DOHH2 (cell line): ENCODE data around the gene FAM78A.

ENCODE experiments used
- H3F3A ChIP-seq: fragments of 200-600 bp; sonication (generic), shearing (Covaris generic); 2 replicates; pipeline ENCODE4 v1.6.0; 2016; ENCODE audit warnings: antibody characterized with exemption, mild to moderate bottlenecking; ENCODE audit not compliant: control insufficient read depth, insufficient read depth
- H3K27ac ChIP-seq: fragments of 200-600 bp; sonication (generic); 2 replicates; pipeline ENCODE4 v1.5.1; 2014; ENCODE audit warnings: low read depth, mild to moderate bottlenecking, low read length, moderate library complexity
- H3K27me3 ChIP-seq: fragments of 200-600 bp; sonication (generic); 2 replicates; pipeline ENCODE4 v1.6.1; 2014; ENCODE audit warnings: mild to moderate bottlenecking, low read length, mixed read lengths; ENCODE audit not compliant: control insufficient read depth
- H3K36me3 ChIP-seq: fragments of 200-600 bp; sonication (generic); 2 replicates; pipeline ENCODE4 v1.6.1; 2014; ENCODE audit warnings: mild to moderate bottlenecking, low read length, moderate library complexity, mixed read lengths; ENCODE audit not compliant: control insufficient read depth
- H3K4me1 ChIP-seq: fragments of 200-600 bp; sonication (generic); 2 replicates; pipeline ENCODE4 v1.6.1; 2014; ENCODE audit warnings: mild to moderate bottlenecking, low read length, mixed read lengths; ENCODE audit not compliant: control insufficient read depth
- H3K4me2 ChIP-seq: fragments of 200-600 bp; sonication (generic); 2 replicates; pipeline ENCODE4 v1.6.0; 2014; ENCODE audit warnings: mild to moderate bottlenecking, low read length, moderate library complexity
- H3K4me3 ChIP-seq: fragments of 200-600 bp; sonication (generic); 2 replicates; pipeline ENCODE4 v1.5.1; 2014; ENCODE audit warnings: mild to moderate bottlenecking, low read length, mixed read lengths
- H3K79me2 ChIP-seq: fragments of 200-600 bp; sonication (generic); 2 replicates; pipeline ENCODE4 v1.6.1; 2014; ENCODE audit warnings: mild to moderate bottlenecking, low read length, mixed read lengths; ENCODE audit not compliant: control insufficient read depth
- H3K9me2 ChIP-seq: fragments of 200-600 bp; sonication (generic); replicated peaks from 2 replicates; pipeline ENCODE4 v1.6.1; 2014; ENCODE audit warnings: mild to moderate bottlenecking, low read length, mixed read lengths; ENCODE audit not compliant: control insufficient read depth
- H3K9me3 ChIP-seq: fragments of 200-600 bp; sonication (generic); 2 replicates; pipeline ENCODE4 v1.6.1; 2014; ENCODE audit warnings: antibody characterized with exemption, low read length, mixed read lengths; ENCODE audit not compliant: control insufficient read depth, insufficient read depth
- H4K20me1 ChIP-seq: fragments of 200-600 bp; sonication (generic); 2 replicates; pipeline ENCODE4 v1.6.0; 2014; ENCODE audit warnings: low read depth, mild to moderate bottlenecking, antibody characterized with exemption, low read length, moderate library complexity; ENCODE audit not compliant: control insufficient read depth, insufficient read depth
- EZH2phosphoT487 ChIP-seq: fragments of 200-600 bp; sonication (generic); IDR thresholded peaks from 2 replicates; pipeline ENCODE4 v1.6.1; 2017; ENCODE audit warnings: borderline replicate concordance, mild to moderate bottlenecking, antibody characterized with exemption, low read length, moderate library complexity, mixed read lengths
- TF ChIP-seq, protein P1 (sequence below): fragments of 200-600 bp; sonication (generic); IDR thresholded peaks from one replicate; pipeline ENCODE4 v1.5.1; 2014; ENCODE audit warnings: antibody characterized with exemption, mild to moderate bottlenecking, low read depth, low read length; ENCODE audit not compliant: poor library complexity, severe bottlenecking

FAM78A gene

DNA sequence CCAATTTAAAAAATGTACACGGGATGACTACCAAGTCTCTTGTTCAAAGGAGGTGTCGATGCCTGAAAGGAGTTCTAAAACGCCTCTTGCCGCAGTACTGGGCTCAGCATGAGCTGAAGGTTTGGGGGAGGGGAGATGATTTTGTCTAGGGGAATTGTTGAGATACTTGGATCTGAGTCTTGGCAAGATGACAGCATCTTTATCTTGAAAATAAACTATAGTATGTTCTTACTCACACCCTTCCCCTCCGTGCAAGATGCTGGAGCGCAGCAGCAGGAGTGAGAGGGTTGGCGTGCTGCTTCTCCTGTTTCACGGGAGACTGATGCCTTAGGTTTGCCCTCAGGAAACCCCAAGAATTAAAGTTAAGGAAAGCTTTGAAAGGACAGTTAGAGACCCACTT lies 47.3 kb downstream of the FAM78A start:
- Histone ChIP-seq H3K9me3 (no peaks in the 10 kb centered on the region), H4K20me1 (no peaks in the 10 kb centered on the region), H3K27ac (no peak overlapping the region), H3K4me3 (no peak overlapping the region), H3K36me3 (peaks cover 50% of the 10 kb centered on the region), H3F3A (no peaks in the 10 kb centered on the region; the same call in 1 of the 2 replicates), H3K4me2 (no peak overlapping the region), H3K4me1 (peaks cover 10% of the 10 kb centered on the region), H3K9me2 (no peaks in the 10 kb centered on the region), H3K79me2 (no peaks in the 10 kb centered on the region), H3K27me3 (no peaks in the 10 kb centered on the region)
- no peak for TF ChIP-seq EZH2phosphoT487
- TF ChIP-seq, protein P1, sequence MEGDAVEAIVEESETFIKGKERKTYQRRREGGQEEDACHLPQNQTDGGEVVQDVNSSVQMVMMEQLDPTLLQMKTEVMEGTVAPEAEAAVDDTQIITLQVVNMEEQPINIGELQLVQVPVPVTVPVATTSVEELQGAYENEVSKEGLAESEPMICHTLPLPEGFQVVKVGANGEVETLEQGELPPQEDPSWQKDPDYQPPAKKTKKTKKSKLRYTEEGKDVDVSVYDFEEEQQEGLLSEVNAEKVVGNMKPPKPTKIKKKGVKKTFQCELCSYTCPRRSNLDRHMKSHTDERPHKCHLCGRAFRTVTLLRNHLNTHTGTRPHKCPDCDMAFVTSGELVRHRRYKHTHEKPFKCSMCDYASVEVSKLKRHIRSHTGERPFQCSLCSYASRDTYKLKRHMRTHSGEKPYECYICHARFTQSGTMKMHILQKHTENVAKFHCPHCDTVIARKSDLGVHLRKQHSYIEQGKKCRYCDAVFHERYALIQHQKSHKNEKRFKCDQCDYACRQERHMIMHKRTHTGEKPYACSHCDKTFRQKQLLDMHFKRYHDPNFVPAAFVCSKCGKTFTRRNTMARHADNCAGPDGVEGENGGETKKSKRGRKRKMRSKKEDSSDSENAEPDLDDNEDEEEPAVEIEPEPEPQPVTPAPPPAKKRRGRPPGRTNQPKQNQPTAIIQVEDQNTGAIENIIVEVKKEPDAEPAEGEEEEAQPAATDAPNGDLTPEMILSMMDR = no peak

DNA sequence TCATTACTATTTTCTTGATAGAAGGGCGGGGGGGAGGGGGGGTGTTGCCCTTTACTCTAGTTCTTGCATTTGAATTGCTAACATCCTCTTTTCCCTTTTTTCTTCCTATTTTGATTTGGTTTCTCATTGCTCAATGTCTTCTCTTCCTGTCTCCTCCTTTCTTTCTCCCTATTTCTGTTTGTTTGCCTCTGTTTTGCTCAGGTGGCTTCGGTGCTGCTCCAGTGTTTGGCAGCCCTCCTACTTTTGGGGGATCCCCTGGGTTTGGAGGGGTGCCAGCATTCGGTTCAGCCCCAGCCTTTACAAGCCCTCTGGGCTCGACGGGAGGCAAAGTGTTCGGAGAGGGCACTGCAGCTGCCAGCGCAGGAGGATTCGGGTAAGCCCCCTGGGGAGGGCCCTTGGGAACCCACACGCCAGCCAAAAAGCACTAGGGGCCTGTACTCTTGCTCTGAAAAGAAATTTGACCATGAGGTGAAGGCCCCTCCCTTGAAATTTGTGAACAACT lies 48.3 kb downstream of the FAM78A start:
- Histone ChIP-seq H3K36me3 (peaks cover 42% of the 10 kb centered on the region), H3K4me1 (peaks cover 10% of the 10 kb centered on the region), H4K20me1 (no peaks in the 10 kb centered on the region), H3K79me2 (no peaks in the 10 kb centered on the region), H3K9me3 (no peaks in the 10 kb centered on the region), H3K9me2 (no peaks in the 10 kb centered on the region), H3K4me2 (no peak overlapping the region), H3K27ac (no peak overlapping the region), H3K27me3 (no peaks in the 10 kb centered on the region), H3F3A (no peaks in the 10 kb centered on the region; the same call in 1 of the 2 replicates), H3K4me3 (no peak overlapping the region)
- TF ChIP-seq EZH2phosphoT487 = no peak
- TF ChIP-seq, protein P1 = no peak

DNA sequence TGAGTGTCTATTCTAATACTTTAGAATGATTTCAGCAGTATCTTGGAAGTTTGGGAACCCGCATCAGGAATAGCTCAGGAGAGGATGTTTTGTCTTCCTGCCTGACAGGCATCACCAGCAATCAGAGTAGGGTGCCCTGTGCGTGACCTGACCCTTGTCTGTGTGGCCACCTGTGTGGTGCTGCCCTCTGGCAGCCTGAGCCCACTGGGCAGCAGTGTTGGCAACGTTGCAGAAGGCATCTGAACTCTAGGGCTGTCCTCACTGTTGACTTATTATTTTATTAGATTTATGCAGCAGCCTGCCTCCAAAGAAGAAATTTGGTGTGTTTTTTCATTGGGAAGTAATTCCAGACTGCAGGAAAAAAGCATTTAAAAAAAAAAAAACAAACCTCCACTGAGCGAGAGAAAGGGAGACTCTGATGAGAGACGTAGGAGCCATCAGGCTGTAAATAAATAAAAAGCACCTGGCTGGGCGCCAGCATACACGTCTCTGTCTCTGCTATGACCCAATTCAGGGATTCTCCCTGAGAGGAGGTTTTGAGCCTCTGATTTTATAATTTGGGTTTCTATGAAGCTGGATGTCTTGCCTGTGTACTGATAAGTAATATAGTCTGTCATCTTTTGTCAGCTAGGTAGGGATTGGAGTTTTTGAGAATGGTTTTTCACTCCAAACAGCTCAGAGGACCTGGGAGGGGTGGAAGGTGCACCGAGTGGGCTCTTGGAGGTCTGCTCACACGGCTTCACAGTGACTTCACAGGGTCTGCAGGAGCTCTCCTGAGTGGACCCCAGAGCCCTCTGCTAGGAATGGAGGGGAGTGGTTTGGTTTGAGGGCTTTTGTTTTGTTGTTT lies 49.0 kb downstream of the FAM78A start:
- H3K79me2 ChIP-seq = no peaks in the 10 kb centered on the region

More for the DNA sequence above, 49.0 kb downstream of the FAM78A start:
- no peak overlapping the region for H3K4me3 ChIP-seq
- H3F3A ChIP-seq = no peaks in the 10 kb centered on the region; the same call in 1 of the 2 replicates
- peaks cover 10% of the 10 kb centered on the region for H3K4me1 ChIP-seq
- H3K9me2 ChIP-seq = no peaks in the 10 kb centered on the region
- TF ChIP-seq, protein P1 = no peak
- no peak for TF ChIP-seq EZH2phosphoT487
- no peak overlapping the region for H3K27ac ChIP-seq
- no peak overlapping the region for H3K4me2 ChIP-seq
- H3K27me3 ChIP-seq = no peaks in the 10 kb centered on the region
- H3K9me3 ChIP-seq = no peaks in the 10 kb centered on the region
- H3K36me3 ChIP-seq = peaks cover 41% of the 10 kb centered on the region
- no peaks in the 10 kb centered on the region for H4K20me1 ChIP-seq
